Measurements from ENCODE around the gene DUSP9.
A peak's percentile ranks its signal among the peaks of the same experiment; 100 is the strongest.
"Not testable (repeated sequence)": the region's sequence is repeated elsewhere in the genome, so short reads cannot be mapped to it uniquely, and the experiment has no call there.

The DUSP9 gene

DNA sequence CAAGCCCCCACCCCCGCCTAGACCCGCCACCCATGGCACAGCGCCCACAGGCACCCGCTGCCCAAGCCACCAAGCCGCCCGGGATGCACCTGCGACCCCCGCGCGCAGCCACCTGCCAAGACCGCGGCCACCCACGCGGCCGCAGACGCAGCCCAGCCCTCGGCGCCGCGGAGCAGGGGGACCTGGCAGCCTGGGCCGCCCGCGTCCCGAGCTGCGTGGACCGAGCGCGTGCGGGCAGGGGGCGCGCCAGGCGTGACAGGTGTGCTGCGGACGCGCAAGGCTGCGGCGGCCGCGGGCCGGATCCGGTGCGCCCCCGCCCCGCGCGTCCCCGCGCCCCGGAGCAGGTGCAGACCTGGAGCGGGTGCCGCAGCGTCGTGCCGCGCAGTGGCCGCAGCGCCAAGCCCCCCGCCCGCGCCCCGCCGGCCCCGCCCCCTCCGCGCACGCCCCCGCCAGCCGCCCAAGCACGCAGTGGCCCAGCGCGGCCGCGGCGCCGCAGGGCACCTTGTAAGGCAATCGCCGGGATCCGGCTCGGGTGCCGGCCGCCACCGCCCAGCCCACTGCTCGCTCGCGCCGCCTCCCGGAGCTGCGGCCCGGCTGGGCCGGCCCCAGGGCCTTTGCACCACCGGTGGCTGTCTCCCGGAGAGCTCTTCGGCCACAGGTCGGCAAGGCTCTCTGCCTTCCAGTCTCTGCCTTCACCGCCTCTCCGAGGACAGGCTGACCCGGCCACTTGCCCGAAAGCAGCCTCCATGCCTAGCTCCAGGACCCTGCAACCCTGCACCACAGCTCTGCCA, 26.6 kb downstream of the DUSP9 start, which contains the start of gene PNCK:
Gene PNCK, minus strand, starts transcription at position 386 of the 791 bp plus-strand sequence. CDS start 737 bp downstream, outside the sequence.
- no peak for DNase-seq

DNA sequence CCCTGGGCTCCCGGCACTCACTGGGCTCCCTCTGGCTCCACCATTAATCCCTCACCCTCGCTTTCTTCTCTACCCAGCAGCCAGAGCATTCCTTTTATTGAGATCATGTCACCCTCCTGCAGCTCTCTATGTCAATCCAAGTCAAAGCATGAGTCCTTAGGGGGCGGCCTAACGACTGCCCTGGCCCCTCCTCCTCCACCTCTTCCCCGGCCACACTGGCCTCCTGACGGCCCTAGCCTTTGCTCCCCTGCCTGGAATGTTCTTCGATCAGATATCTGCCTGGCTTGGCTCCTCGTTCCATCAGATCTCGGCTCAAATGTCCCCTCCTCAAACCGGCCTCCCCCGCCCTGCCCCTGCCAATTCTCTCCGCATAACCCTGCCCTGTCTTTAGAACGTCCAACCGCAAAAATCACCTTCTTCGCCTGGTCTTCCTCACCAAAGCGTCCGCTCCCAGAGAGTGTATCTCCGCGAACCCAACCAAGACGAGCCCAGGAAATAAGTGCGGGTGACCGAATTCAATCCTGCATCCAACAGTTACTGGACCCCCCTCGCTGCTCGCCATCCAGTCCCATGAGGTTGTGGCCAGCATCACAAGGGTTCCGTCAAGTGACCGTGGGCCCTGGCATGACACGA, 27.3 kb downstream of the DUSP9 start:
- DNase-seq, result no peak

DNA sequence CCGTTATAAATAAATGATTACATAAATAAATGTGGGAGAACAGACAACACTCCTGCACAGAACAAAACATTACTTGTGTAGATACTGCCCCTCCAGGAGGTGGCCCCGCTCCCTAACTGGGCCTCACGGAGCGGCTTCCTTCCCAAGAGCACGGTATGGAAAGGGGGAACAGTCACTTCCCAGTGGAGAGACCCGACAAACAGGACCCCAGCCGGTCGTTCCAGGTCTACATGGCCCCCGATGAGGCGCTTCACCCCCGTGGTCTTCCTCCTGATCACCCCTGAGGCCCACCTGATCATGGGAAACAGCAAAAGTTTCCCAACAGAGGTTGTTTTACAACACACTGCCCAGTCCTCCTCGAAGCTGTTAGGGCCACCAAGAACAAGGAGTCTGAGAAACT, 34.2 kb downstream of the DUSP9 start:
- no peak for DNase-seq

DNA sequence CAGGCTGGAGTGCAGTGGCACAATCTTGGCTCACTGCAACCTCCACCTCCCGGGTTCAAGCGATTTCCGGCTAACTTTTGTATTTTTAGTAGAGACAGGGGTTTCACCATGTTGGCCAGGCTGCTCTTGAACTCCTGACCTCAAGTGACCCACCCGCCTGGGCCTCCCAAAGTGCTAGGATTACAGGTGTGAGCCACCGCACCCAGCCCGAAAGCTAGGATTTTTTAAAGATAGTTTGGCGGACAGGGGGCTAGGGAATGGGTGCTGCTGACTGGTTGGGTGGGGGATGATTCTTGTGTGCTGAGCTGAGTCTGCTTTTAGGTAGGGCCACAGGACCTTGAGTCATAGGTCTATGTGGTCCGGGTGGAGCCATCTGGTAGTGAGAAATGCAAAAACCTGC, 36.5 kb downstream of the DUSP9 start:
- DNase-seq, result not testable (repeated sequence)

DNA sequence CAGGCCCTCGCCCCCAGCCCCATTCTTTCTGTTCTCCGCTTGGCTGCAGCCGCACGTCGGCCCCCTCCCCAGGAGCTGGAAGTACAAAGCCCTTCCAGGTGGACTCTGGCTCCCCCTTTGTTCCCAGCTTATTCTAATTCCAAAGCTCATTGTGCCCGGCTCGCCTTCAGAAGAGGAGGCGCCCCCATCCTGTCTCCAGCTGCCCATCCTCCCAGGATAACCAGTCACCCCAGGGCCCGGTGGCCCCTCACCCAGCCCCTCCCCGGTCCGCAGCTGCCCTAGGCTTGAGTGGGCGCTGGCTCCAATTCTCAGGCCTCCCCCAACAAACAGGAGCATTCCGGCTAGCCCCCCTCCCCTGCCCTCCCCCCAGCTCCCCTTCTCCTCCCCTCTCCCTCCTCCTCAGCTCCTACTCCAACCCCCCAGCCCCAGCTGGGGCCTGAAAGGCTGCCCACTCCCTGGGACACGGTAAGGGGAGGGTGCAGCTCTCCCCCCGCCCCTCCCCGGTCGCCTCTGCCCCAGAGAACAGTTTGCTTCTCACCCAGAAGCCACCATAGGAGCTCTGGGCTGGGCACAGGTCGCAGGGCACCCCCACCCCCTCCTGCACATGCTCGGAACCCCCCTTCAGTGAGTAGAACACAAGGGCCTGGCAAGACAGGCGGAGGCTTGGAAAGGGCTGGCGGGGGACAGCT, 37.6 kb downstream of the DUSP9 start:
- DNase-seq, result no peak

DNA sequence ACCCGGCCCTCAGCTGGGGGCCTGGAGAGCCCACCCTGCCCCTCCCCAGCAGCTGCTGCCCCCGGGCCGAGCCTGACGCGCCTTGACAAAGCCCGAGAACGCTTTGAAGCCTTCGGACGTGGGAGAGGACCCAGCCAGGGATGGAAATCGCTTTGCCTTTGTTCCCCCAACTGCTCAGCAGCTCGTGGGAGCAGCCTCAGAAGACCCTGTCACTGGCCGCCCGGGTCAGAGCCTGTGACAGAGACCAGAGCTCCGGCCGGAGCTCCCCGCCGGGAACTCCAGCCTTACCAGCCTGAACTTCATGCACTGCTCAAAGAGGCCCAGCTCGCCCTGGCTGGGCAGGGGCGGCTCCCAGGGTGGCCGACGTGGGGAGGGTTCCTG, 38.1 kb downstream of the DUSP9 start:
- no peak for DNase-seq

DNA sequence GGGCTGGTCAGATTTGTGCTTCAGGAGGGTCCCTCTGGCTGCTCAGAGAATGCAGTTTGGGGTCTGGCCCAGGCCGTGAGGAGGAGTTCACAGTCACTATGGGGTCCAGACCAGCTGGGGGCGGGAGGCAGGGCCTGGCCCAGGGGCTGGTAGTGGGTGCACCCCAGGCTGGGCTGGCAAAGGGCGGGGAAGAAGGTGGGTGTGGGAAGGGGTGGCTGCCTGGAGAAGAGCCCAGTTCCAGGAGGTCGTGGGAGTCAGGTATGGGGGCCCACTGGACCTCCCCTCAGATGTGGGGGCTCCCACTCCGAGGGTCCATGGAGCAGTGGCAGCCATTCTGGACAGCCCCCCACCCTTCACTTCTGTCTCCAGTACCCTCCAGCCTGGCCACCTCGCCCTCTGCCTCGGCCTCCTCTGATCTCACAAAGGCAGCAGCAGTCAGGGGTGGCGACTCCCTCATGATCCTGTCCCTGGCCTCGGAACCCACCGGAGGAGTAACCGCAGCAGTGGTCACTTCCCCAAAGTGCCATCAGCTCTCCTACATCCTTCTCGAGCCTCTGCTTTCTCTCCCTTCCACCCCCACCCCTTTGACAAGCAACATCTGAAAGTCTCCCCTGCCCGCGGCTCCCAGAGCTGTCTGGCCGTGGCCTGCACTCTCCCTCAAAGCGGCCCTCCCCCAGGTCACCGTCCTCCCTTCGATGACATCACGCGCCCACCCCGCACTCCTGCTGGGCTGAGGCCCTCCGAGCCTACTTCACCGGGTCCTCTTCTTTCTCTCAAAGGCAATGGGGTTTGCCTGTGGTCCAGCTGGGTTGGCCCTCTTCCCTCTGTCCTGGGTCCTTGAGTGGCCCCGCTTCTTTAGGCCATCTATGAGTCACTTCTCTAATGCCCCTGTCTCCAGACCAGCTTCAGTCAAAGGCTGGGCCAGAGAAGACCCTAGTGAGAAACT, 39.0 kb downstream of the DUSP9 start:
- DNase-seq, result no peak

DNA sequence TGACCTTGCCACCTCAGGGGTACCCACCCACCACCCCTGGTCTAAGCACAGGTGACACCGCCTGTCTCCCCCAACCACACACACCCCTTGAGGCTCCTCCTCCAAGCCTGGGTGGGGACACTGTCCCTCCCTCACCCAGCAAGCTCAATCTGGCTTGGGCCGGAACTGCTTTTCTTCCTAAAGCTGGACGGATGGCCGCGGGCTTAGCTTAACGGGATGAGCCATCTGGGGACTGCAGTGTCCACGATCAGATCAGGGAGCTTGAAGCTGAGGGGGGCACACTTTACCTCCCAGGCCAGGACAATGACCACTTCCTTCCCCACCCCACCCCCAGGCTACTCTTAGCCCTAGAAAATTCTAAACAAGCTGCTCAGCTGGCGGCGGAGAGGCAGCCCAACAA, 39.7 kb downstream of the DUSP9 start:
- no peak for DNase-seq

DNA sequence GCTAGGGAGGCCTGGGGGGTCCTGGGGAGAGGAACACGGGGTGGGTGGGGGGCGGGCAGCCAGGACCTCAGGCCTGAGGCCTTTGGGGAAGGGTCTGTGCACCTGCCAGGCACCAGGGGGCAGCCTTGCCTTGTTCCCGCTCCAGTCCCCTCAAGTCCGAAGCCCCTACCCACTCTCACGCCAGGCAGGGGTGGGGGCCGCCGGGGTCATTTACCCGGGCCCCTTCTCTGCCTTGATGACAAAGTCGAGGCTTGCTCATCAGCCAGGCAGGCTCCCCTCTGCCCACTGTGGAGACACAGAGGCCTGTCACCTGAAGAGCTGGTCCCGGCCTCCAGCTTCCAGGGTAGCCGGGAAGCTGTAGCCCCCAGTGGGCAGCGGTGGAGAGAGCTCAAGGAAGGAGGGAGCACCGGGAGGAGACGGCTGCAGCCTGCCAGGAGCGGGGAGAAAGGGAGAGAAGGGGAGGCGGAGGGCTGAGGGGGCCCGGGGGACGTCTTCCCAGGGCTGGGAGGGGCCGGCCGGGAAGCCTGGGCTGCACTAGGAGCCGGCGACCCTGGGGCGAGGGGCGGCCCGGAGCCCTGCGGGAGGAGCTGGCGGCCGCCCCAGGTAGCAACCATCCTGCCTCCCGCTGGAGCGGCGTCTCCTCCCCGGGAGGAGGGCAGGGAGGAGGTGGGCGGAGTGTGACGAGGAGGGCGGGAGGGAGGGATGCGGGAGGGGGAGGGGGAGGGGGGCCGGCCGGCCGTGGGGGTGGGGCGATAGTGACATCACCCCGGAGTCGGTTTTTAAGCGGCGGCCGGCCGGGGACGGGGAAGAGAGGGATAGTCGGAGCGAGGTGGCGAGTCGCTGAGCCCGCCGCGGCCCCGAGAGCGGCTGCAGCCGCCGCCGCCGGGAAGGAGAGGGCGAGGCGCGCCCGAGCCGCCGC, 40.4 kb downstream of the DUSP9 start, which contains the start of gene SLC6A8:
Gene SLC6A8, plus strand, starts transcription at position 806 of the 919 bp plus-strand sequence. CDS start 649 bp downstream, outside the sequence.
- peak; percentile 34 for DNase-seq

DNA sequence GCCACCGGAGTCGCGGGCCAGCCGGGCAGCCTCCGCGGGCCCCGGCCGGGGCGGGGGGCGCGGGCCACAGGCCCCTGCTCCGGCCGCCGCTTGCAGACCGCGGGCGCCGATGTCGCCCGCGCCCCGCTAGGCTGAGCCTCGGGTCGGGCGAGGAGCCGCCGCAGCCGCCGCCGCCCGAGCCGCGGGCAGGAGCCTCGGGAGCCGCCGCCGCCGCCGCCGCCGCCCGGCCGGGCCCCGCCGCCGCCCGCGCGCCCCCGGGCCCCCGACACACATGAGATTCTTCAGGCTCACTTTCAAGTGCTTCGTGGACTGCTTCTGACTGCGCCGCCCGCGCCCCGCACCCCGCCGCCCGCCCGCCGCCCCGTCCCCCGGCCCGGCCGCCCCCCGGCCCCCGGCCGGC, 41.1 kb downstream of the DUSP9 start:
- DNase-seq, result no peak

DNA sequence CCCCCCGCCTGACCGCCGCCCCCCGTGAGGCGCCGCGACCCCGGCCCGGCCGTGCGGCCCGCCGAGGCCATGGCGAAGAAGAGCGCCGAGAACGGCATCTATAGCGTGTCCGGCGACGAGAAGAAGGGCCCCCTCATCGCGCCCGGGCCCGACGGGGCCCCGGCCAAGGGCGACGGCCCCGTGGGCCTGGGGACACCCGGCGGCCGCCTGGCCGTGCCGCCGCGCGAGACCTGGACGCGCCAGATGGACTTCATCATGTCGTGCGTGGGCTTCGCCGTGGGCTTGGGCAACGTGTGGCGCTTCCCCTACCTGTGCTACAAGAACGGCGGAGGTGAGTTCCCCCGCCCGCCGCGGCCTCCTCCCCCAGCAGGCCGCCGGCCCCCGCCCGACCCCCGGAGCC, 41.5 kb downstream of the DUSP9 start:
- DNase-seq, result no peak

DNA sequence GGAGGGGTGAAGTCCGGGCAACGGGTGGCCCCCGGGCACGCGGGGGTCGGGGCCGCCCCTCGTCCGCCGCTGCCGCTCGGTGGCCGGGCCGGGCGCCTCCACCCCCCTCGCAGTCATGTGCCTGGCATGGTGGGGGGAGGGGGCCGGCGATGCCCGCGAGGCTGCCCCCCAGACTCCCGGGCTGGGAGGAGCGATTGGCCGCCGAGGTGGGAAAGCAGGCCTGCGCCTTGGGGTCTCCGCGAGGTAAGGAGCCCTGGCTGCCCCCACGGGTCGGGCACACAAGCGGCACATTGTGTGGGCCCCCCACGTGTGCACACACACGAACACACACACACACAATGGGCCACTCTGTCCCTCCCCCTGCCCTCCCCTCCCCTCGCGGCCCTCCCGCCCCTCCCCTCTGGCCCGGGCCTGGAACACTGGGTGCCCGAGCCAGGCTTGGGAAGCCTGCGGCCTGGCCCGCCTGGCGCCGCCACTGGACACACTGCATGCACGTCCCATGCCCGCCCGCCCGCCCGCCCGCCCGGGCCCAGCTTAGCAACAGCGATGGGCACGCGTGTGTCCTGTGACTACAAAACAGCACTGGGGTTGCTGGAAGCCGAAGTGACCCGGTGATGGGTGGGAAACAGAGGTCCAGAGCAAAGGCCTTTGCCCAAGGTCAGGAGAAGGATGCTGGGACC, 42.0 kb downstream of the DUSP9 start:
- DNase-seq, result no peak

DNA sequence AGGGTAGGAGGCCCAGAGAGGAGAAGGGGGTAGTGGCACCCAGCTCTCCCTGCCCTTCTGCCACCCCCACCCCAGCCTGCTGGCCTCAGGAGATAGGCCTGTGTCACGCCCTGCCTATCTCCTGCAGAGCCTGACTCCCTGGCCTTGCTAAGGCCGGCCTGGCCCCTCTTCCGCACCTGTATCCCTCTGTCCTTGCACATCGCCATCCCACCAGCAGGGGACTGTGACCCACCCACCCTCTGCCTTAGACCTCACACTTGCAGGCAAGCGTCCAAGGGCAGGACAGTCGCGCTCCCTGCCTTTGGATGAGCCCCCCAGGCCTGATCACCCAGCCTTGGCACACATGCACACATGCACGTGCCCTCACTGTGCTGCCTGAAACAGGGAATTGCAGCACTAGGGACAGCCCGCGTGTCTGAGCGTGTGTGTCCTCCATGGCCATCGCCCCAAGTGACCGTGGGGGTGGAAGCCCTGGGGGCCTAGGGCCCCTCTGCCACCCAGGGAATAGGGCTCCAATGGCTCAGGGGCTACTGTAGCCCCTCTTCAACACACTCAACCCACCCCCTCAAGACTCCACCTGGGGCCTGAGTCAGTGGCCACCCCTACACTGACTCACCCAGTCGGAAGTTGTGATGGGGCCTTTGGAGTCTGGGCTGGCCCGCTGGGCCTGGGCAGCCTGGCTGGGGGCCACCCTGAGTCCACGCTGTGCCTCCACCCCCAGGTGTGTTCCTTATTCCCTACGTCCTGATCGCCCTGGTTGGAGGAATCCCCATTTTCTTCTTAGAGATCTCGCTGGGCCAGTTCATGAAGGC, 42.9 kb downstream of the DUSP9 start:
- DNase-seq, result no peak

DNA sequence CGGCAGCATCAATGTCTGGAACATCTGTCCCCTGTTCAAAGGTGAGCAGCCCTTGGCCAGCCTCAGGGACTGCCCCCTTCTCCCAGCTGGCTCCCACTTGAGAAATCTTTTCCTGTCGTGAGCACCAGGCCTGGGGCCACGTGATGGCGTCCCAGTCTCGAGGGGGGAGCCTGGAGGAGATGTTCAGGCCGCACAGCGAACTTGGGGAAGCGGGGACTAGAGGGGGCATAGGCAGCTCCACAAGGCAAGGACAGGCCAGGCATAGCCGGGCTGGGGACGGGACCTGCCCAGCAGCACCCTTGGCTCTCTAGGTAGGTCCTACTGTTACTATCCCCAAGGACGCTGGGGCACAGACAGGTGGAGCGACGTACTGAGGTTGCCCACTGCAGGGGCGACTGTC, 43.5 kb downstream of the DUSP9 start:
- no peak for DNase-seq

DNA sequence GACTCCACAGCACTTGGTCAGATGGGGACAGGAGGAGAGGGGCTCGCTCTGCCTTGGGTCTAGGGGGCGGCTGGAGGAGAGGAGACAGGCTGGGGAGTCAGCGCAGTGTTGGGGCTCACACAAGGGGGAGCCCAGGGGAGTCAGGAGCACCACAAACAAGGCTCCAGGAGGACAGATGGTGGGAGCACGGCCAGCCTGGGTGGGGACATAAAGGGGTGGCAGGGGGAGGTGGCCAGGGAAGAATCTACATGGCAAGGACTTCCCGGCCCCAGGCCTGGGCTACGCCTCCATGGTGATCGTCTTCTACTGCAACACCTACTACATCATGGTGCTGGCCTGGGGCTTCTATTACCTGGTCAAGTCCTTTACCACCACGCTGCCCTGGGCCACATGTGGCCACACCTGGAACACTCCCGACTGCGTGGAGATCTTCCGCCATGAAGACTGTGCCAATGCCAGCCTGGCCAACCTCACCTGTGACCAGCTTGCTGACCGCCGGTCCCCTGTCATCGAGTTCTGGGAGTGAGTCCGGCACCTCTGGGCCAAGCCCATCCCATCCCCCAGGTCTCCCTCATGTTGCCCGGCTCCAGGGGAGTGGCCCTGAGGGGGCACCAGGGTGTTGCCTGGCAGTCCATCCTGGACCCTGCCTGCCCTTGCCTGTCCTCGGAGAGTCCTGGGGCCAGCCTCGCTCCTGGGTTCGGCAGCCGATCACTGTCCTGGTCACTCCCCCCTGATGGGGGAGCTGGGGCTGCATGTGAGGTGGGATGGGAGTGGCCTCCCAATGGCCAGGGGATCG, 44.2 kb downstream of the DUSP9 start:
- not testable (repeated sequence) for DNase-seq

DNA sequence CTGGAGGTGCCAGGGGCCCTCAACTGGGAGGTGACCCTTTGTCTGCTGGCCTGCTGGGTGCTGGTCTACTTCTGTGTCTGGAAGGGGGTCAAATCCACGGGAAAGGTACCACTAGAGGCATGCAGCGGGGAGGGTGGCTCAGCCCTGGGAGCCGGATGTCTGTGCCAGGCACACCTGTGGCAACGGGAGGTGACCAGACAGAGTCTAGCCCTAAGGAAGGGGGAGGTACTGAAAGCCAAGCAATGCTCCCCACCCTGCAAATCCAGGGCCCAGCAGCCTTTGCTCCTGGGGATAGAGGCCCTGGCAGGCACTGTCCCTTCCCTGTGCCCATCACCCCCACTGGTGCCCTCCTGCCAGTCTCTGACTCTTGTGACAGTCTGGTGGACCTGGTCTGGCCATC, 45.0 kb downstream of the DUSP9 start:
- DNase-seq, result no peak

DNA sequence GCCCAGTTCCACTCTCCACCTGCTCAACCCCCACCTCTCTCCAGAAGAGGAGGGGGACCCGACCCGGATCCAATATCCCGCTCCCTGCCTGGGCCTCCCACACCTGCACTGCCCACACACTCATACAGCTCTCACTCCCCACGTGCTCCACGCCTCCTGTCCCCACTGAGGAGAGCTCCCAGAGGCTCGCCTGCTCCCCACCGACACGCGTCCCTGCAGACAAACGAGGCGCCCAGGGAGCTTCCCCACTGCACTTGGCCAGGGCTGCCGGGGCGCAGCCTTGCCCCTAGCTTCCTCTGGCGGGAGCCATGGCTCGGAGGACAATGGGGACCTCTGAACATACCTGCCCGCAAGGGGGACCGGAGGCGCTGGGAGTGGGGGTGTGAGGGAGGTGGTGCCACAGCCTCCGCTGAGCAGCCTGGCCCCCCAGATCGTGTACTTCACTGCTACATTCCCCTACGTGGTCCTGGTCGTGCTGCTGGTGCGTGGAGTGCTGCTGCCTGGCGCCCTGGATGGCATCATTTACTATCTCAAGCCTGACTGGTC, 45.7 kb downstream of the DUSP9 start:
- DNase-seq, result no peak

DNA sequence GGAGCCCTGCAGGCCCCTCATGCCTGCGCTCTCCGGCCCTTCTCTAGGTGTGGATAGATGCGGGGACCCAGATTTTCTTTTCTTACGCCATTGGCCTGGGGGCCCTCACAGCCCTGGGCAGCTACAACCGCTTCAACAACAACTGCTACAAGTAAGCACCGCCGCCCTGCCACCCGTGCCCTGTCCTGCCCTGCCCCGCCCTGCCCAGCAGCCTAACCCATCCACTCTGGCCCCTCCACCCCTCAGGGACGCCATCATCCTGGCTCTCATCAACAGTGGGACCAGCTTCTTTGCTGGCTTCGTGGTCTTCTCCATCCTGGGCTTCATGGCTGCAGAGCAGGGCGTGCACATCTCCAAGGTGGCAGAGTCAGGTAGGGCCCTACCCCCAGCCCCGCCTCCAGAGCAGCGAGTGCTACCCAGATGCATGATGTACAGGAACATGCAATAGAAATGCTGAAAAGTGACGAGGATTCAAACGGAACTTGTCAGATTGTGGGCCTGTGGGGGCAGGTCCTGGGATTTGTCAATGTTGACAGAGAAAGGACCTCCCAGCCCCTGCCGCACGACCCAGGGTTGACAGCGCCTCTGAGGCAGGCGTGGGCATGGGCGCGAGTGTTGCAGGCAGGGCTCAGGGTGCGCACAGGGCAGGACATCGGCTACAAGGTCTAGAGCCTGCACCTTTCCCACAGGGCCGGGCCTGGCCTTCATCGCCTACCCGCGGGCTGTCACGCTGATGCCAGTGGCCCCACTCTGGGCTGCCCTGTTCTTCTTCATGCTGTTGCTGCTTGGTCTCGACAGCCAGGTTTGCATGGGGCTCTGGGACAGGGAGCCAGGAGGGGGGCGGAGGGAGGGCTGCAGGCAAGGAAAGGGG, 46.4 kb downstream of the DUSP9 start:
- no peak for DNase-seq

Measured in activated CD4-positive, alpha-beta T cell treated with anti-CD3 and anti-CD28 coated beads, Interleukin-10, Interleukin-2, amounts not matched to agents 100 ng/mL and 50 ng/mL, durations not matched to agents 16 hours and 8 hours (primary cell).